GM23248 (cell line): ENCODE results near the gene PHYKPL.

Source experiments
- EZH2 ChIP-seq: fragments of 200-600 bp; sonication (generic); IDR thresholded peaks from 2 replicates; pipeline ENCODE4 v1.6.1; 2018; ENCODE audit warnings: antibody characterized with exemption, mild to moderate bottlenecking; ENCODE audit not compliant: insufficient read depth, poor library complexity, severe bottlenecking
- EZH2phosphoT487 ChIP-seq: fragments of 200-600 bp; sonication (generic); IDR thresholded peaks from 2 replicates; pipeline ENCODE4 v1.6.1; 2018; ENCODE audit warnings: antibody characterized with exemption, moderate library complexity, mild to moderate bottlenecking, low read depth; ENCODE audit not compliant: insufficient read depth

- TF ChIP-seq EZH2 (no peak), EZH2phosphoT487 (no peak)
Measured at GRCh38 chr5:178238313-178238635, 5.7 kb upstream of the PHYKPL start.
